ENCODE measurements around the gene PNPLA5. TPM values are rescaled to one million over a fixed set of nuclear protein-coding genes. Genes with fewer than 3 reads are reported as not detected.

PNPLA5 gene
- total and polyA plus RNA-seq, 2 of the 8 experiments (the other 6 are each of a cell fraction or from before 2014, with no cell fraction given) = 3.9 to 6.8 TPM

GRCh38 chr22:43925433-43926348 lies 33.9 kb upstream of the PNPLA5 start:
- no peak overlapping the region for H2BK20ac ChIP-seq (ENCODE audit: low read length)
- peak overlapping the region; percentile 60 for H4K5ac ChIP-seq (ENCODE audit: insufficient read length, low read depth, low read length)
- peak overlapping the region in 1 of 4 experiments; percentile 20; a peak in 2 of 7 replicates for H3K9ac ChIP-seq (replicated peaks in 1 of 4; ENCODE audit: extremely low read depth in 1 of 4, low read depth in 3 of 4, low read length in 3 of 4)
- peak overlapping the region; percentile 98 for H2BK15ac ChIP-seq (ENCODE audit: low read length)
- H4K91ac ChIP-seq (replicated peaks; ENCODE audit: insufficient read length, low read length) = peak overlapping the region; percentile 78
- peak overlapping the region; percentile 72 to 79 for H3K4me2 ChIP-seq (ENCODE audit: insufficient read depth in 1 of 2, low read depth in 2 of 2, low read length in 2 of 2)
- peak overlapping the region; percentile 78 for H3K18ac ChIP-seq (ENCODE audit: extremely low read depth, low read length)
- H3K23me2 ChIP-seq (ENCODE audit: low read depth, low read length) = peaks cover 15% of the 10 kb centered on the region; the same call in 1 of the 2 replicates
- peak in 1 of 2 experiments; percentile 60 for DNase-seq (ENCODE audit: low read depth in 1 of 2, low spot score in 2 of 2)
- peak overlapping the region; percentile 75; the same call in 1 of the 2 replicates for H2BK5ac ChIP-seq (ENCODE audit: low read depth, low read length)
- H3K56ac ChIP-seq (replicated peaks; ENCODE audit: insufficient read length, low read depth, low read length) = peak overlapping the region; percentile 47
- peaks cover 0 to 17% of the 10 kb centered on the region in 2 experiments; a peak in 1 of 4 replicates for H3K79me2 ChIP-seq (ENCODE audit: control insufficient read depth in 1 of 2, insufficient read depth in 2 of 2, low read length in 2 of 2)
- H2AK5ac ChIP-seq (ENCODE audit: low read depth, low read length) = no peak overlapping the region; the same call in 1 of the 2 replicates
- 42% methylated on average over 5 of the region's 6 CpGs; no CpG with 5 or more reads in 1 of the 2 experiments for WGBS, 2 experiments (ENCODE audit: extremely low coverage in 1 of 2, insufficient coverage in 1 of 2, insufficient read length in 1 of 2, insufficient replicate concordance in 2 of 2, low coverage in 1 of 2, low lambda C conversion rate in 2 of 2, missing lambda C conversion rate in 1 of 2)
- no peak overlapping the region for H3K23ac ChIP-seq (ENCODE audit: insufficient read length)
- no peak overlapping the region for H2BK120ac ChIP-seq (replicated peaks; ENCODE audit: low read depth, low read length)
- peaks cover 12% of the 10 kb centered on the region for H3K79me1 ChIP-seq (ENCODE audit: low read depth, low read length)
- H3K4me1 ChIP-seq (replicated peaks in 1 of 4; ENCODE audit: control insufficient read depth in 3 of 4, insufficient read depth in 4 of 4, low read length in 3 of 4) = peaks cover 8 to 24% (median 18%) of the 10 kb centered on the region in 4 experiments
- H3K36me3 ChIP-seq (ENCODE audit: control insufficient read depth in 2 of 4, insufficient read depth in 4 of 4, low read length in 3 of 4) = peaks cover 14 to 41% (median 23%) of the 10 kb centered on the region in 4 experiments
- H3K27ac ChIP-seq (ENCODE audit: low read depth, low read length) = peak overlapping the region; percentile 71; the same call in 1 of the 2 replicates
- peak overlapping the region; percentile 54 to 99 (median 86); a peak in 7 of 8 replicates for H3K4me3 ChIP-seq (ENCODE audit: extremely low read depth in 1 of 4, insufficient read depth in 2 of 4, low read depth in 3 of 4, low read length in 4 of 4)
- H2AFZ ChIP-seq (ENCODE audit: low read length) = no peak overlapping the region
- ChIA-PET CTCF (ENCODE audit: partially characterized antibody) (interaction anchor here (1.6 kb wide), 1 partner anchor 20 kb away, joined by 6 read pairs; no protein-coding TSS in a partner anchor), POLR2A (ENCODE audit: partially characterized antibody) (no interaction called here)
- H4K8ac ChIP-seq (ENCODE audit: extremely low read depth, insufficient read depth, low read length) = no peak overlapping the region; the same call in 1 of the 2 replicates
- no peaks in the 10 kb centered on the region for H3K9me3 ChIP-seq (ENCODE audit: insufficient read depth in 2 of 2, low read depth in 1 of 2, low read length in 1 of 2)
- H3K27me3 ChIP-seq (replicated peaks in 1 of 4; ENCODE audit: control insufficient read depth in 3 of 4, extremely low read depth in 1 of 4, insufficient read depth in 3 of 4, low read length in 3 of 4) = no peaks in the 10 kb centered on the region; a peak in 1 of 7 replicates
- no peak overlapping the region for H3K14ac ChIP-seq (ENCODE audit: insufficient read length)
- peak overlapping the region; percentile 61 for H3K4ac ChIP-seq (replicated peaks; ENCODE audit: insufficient read length, low read depth, low read length)
- FAIRE-seq = no peak
- peak; percentile 41 for TF ChIP-seq SP1 (IDR thresholded peaks at IDR 0.05; ENCODE audit: low read depth, low read length)
- TF ChIP-seq POLR2A (IDR thresholded peaks at IDR 0.05; ENCODE audit: control extremely low read depth in 1 of 2, low read depth in 2 of 2, low read length in 2 of 2) = peak in 1 of 2 experiments; percentile 13; a peak in 1 of 3 replicates
- TF ChIP-seq SP4 (IDR thresholded peaks at IDR 0.05; ENCODE audit: low read length) = no peak
- peaks cover 3 to 25% of the 10 kb centered on the region in 2 experiments for H4K20me1 ChIP-seq (replicated peaks in 1 of 2; ENCODE audit: control insufficient read depth in 1 of 2, insufficient read depth in 2 of 2, low read length in 2 of 2)
- no peak overlapping the region for H2BK12ac ChIP-seq (ENCODE audit: low read depth, low read length)
